A673 (cell line): ENCODE results near the gene RPTOR. TPM values are rescaled to one million over a fixed set of nuclear protein-coding genes. Genes with fewer than 3 reads are reported as not detected.

ENCODE experiments used
- BruUV-seq: library from RNA; stranded (reverse); fragments of 400-500 nt; replicated peaks from 2 replicates; lab custom pipeline; 2021; lab: Mats Ljungman, UMichigan
- CTCF ChIA-PET: fragments of 300-600 bp; sonication (Branson Sonifier 250); formaldehyde crosslinking; loops from one replicate; lab custom pipeline; 2022; ENCODE audit warnings: antibody characterized with exemption; lab: Charles Lee
- POLR2A ChIA-PET: fragments of 300-600 bp; sonication (Branson Sonifier 250); formaldehyde crosslinking; loops from one replicate; lab custom pipeline; 2022; ENCODE audit warnings: antibody characterized with exemption; ENCODE audit not compliant: low non-redundant PET; lab: Charles Lee
- DNase-seq: peaks from one replicate; pipeline ENCODE4 v3.0.0-alpha.2; 2015; ENCODE audit warnings: low spot score
- H3K27ac ChIP-seq: fragments of 200-600 bp; sonication (generic); 2 replicates; pipeline ENCODE4 v1.5.1; 2016; ENCODE audit warnings: mixed run types, low read depth, mild to moderate bottlenecking, mixed read lengths, antibody characterized with exemption, low read length; ENCODE audit not compliant: poor library complexity, severe bottlenecking
- H3K27me3 ChIP-seq: fragments of 200-600 bp; sonication (generic); replicated peaks from 2 replicates; pipeline ENCODE4 v1.6.1; 2017; ENCODE audit warnings: mixed run types, low read depth, mild to moderate bottlenecking, mixed read lengths, antibody characterized with exemption, low read length; ENCODE audit not compliant: insufficient read depth, poor library complexity
- H3K36me3 ChIP-seq: fragments of 200-600 bp; sonication (generic); 2 replicates; pipeline ENCODE4 v1.6.1; 2016; ENCODE audit warnings: mixed run types, mild to moderate bottlenecking, mixed read lengths, antibody characterized with exemption, low read length; ENCODE audit not compliant: insufficient read depth, poor library complexity, severe bottlenecking
- H3K4me1 ChIP-seq: fragments of 200-600 bp; sonication (generic); 2 replicates; pipeline ENCODE4 v1.6.1; 2017; ENCODE audit warnings: mixed run types, mild to moderate bottlenecking, mixed read lengths, antibody characterized with exemption, low read length; ENCODE audit not compliant: insufficient read depth, poor library complexity, severe bottlenecking
- H3K4me3 ChIP-seq: fragments of 200-600 bp; sonication (generic); 2 replicates; pipeline ENCODE4 v1.5.1; 2016; ENCODE audit warnings: low read depth, mixed run types, mild to moderate bottlenecking, mixed read lengths, low read length; ENCODE audit not compliant: poor library complexity, severe bottlenecking
- H3K9me3 ChIP-seq: fragments of 200-600 bp; sonication (generic); 2 replicates; pipeline ENCODE4 v1.6.1; 2016; ENCODE audit warnings: mixed run types, low read depth, mild to moderate bottlenecking, mixed read lengths, antibody characterized with exemption, low read length; ENCODE audit not compliant: poor library complexity, severe bottlenecking
- CTCF ChIP-seq: fragments of 300-800, 200-600 bp; sonication (generic); conservative IDR thresholded peaks from 2 replicates; pipeline ENCODE4 v1.5.1; 2017; ENCODE audit warnings: low read depth, mild to moderate bottlenecking, antibody characterized with exemption, low read length, moderate library complexity, mixed read lengths
- EZH2 ChIP-seq: fragments of 200-600 bp; sonication (generic); IDR thresholded peaks from 2 replicates; pipeline ENCODE4 v1.6.1; 2017; ENCODE audit warnings: borderline replicate concordance, low read depth, mild to moderate bottlenecking, mixed read lengths, antibody characterized with exemption, low read length; ENCODE audit not compliant: poor library complexity, severe bottlenecking
- intact Hi-C: fragments of 100-400 bp; cut with micrococcal nuclease; formaldehyde crosslinking; loops from one replicate; pipeline ENCODE4 v1.10.0; 2022; ENCODE audit not compliant: unreplicated experiment
- total RNA-seq: library from RNA; stranded (reverse); gene quantifications from 2 replicates; pipeline ENCODE4 v1.2.3, GENCODE V29; 2021

The RPTOR gene
- total RNA-seq, 1 experiment from 2014 or later: 55.2 TPM

DNA sequence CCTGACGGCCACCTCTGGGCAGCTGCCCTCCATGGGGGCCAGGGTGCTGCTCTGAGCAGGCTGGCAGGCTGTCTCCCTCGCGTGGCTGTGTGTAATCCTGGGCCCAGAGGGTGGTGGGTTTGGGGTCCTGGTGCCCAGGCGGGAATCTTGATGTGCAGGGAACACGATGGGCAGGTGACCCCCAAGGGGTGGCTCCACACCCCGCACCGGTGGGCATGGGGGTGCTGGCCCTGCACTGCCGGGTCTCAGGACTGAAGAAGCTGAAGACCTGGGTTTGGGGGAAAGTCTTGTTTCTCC, 455.6 kb downstream of the RPTOR start:
- no TSS peak for BruUV-seq
- no peaks in the 10 kb centered on the region for H3K9me3 ChIP-seq
- intact Hi-C loops: no loop called here
- no peak for DNase-seq
- peaks cover 19% of the 10 kb centered on the region for H3K4me1 ChIP-seq
- ChIA-PET POLR2A (no interaction called here), CTCF (no interaction called here)
- TF ChIP-seq EZH2: no peak
- no peak for TF ChIP-seq CTCF
- peaks cover 20% of the 10 kb centered on the region for H3K36me3 ChIP-seq
- no peak overlapping the region for H3K4me3 ChIP-seq
- H3K27me3 ChIP-seq: peaks cover 25% of the 10 kb centered on the region
- H3K27ac ChIP-seq: no peak overlapping the region

DNA sequence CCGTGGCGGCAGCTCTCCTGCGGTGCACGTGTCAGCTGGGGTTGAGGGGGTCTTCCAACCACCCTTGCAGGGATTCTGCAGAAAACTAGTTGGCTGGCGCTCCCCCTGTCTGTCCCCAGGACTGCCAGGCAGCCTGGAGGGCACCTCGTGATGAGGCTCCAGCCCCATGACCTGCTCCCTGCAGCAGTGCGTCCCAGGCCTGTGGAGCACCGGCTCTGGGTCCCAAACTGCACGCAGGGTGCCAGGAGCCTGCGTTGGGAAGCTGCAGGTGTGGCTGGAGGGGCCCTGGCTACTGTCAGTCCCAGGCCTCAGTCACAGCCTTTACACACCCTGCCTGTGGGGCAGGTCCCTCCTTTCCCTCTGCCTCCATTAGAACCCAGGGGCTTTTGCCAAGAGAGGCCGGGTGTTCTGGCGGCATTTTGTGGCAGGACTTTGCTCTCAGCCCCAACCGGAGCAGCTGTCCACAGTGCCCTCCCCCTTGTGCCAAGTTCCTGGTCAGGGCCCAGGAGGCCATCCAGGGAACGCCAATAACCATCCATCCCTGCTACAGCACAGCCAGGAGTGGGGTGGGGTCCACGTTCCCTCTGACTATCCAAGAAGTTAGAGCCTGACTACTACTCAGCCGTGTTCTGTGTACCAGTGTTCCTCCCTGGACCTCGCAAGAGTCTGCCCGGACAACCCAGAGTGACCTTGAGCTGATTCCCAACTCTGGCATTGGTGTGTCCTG, 456.2 kb downstream of the RPTOR start:
- H3K36me3 ChIP-seq: peaks cover 15% of the 10 kb centered on the region
- DNase-seq: no peak
- H3K9me3 ChIP-seq: no peaks in the 10 kb centered on the region
- ChIA-PET CTCF (no interaction called here), POLR2A (no interaction called here)
- H3K4me1 ChIP-seq: peaks cover 19% of the 10 kb centered on the region
- intact Hi-C loops: no loop called here
- H3K4me3 ChIP-seq: no peak overlapping the region
- no peak overlapping the region for H3K27ac ChIP-seq
- TF ChIP-seq EZH2 (no peak), CTCF (no peak)
- peaks cover 29% of the 10 kb centered on the region for H3K27me3 ChIP-seq
- BruUV-seq: no TSS peak

DNA sequence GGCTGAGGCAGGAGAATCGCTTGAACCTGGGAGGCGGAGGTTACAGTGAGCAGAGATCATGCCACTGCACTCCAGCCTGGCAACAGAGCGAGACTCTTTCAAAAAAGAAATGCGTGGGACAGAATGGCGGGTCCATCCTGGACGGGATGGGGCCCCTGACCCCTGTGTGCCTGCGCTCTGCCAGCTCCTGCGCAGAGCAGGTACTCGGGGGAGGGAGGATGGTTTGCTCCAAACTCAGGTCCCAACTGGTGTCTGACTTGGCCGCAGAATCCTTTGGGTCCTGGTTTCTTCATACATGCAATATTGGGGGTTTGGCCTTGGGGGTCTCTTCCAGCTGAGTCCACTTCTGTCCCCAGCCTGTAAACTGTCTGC, 457.4 kb downstream of the RPTOR start:
- Histone ChIP-seq H3K36me3 (peaks cover 5% of the 10 kb centered on the region), H3K4me1 (peaks cover 19% of the 10 kb centered on the region), H3K9me3 (no peaks in the 10 kb centered on the region), H3K27me3 (peaks cover 41% of the 10 kb centered on the region), H3K27ac (no peak overlapping the region), H3K4me3 (no peak overlapping the region)
- CTCF ChIA-PET: no interaction called here
- DNase-seq: no peak
- intact Hi-C loops: no loop called here
- BruUV-seq: no TSS peak
- TF ChIP-seq CTCF (no peak), EZH2 (no peak)
- POLR2A ChIA-PET: no interaction called here
